IPS-NIHi7 (cell line): ENCODE data around the gene TNFRSF1B.

Experiments used
- DNase-seq: peaks from one replicate; pipeline ENCODE4 v3.0.0; 2012; ENCODE audit warnings: mixed read lengths; ENCODE audit errors: extremely low spot score

Gene TNFRSF1B

GRCh38 chr1:12141163-12141850 is 25.5 kb upstream of the TNFRSF1B start:
- no peak for DNase-seq

- DNase-seq = no peak
These were observed 24.5 kb upstream of the TNFRSF1B start for GRCh38 chr1:12142141-12142823.

DNA sequence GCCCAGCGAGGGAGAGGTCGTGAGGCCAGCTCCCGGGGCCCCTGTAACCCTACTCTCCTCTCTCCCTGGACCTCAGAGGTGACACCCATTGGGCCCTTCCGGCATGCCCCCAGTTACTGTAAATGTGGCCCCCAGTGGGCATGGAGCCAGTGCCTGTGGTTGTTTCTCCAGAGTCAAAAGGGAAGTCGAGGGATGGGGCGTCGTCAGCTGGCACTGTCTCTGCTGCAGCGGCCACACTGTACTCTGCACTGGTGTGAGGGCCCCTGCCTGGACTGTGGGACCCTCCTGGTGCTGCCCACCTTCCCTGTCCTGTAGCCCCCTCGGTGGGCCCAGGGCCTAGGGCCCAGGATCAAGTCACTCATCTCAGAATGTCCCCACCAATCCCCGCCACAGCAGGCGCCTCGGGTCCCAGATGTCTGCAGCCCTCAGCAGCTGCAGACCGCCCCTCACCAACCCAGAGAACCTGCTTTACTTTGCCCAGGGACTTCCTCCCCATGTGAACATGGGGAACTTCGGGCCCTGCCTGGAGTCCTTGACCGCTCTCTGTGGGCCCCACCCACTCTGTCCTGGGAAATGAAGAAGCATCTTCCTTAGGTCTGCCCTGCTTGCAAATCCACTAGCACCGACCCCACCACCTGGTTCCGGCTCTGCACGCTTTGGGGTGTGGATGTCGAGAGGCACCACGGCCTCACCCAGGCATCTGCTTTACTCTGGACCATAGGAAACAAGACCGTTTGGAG is 23.7 kb upstream of the TNFRSF1B start:
- no peak for DNase-seq

- DNase-seq = no peak
These were observed 23.1 kb upstream of the TNFRSF1B start for GRCh38 chr1:12143631-12144155.

DNA sequence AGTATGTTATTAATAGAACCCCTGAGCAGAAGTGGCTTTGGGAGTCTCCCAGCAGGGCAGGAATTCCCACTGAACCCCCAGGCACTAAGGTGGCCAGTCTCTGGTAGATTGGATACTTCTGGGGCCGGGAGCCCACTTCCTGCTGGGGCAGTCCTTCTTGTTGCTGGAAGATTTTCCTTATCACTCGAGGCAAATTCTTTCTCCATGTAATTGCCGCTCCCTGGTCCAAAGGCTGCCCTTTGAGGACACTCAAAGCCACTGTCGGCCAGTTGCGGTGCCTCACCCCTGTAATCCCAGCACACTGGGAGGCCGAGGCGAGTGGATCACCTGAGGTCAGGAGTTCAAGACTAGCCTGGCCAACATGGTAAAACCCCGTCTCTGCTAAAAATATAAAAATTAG is 22.6 kb upstream of the TNFRSF1B start:
- DNase-seq = no peak

GRCh38 chr1:12144969-12145368 is 21.8 kb upstream of the TNFRSF1B start:
- no peak for DNase-seq

GRCh38 chr1:12145616-12146342 is 21.0 kb upstream of the TNFRSF1B start:
- DNase-seq = no peak

GRCh38 chr1:12146343-12147112 is 20.3 kb upstream of the TNFRSF1B start:
- DNase-seq = no peak

DNA sequence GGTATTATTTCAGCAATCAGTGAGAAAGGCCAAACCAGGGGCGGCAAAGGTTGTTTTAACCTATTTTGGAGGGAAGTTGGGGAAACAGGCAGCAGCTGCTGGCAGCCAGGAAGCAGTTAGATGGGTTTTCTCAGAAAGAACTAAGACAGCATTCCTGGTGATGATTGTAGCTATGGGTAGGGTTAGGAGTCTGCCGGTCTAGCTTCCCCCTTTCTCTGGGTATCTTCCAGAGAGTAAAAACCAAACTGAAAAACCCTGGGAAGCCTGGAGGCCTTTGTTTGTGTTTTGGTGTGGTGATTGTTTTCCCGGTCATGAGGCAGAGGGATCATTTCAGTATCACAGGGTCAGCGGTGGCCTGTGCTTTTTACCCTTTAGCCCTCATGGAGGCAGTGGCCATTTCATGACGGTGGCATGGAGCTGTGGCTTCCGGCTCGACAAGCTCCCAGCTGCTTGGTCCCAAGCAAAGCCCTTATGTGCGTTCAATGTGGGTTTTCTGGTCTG is 19.5 kb upstream of the TNFRSF1B start:
- DNase-seq = no peak

DNA sequence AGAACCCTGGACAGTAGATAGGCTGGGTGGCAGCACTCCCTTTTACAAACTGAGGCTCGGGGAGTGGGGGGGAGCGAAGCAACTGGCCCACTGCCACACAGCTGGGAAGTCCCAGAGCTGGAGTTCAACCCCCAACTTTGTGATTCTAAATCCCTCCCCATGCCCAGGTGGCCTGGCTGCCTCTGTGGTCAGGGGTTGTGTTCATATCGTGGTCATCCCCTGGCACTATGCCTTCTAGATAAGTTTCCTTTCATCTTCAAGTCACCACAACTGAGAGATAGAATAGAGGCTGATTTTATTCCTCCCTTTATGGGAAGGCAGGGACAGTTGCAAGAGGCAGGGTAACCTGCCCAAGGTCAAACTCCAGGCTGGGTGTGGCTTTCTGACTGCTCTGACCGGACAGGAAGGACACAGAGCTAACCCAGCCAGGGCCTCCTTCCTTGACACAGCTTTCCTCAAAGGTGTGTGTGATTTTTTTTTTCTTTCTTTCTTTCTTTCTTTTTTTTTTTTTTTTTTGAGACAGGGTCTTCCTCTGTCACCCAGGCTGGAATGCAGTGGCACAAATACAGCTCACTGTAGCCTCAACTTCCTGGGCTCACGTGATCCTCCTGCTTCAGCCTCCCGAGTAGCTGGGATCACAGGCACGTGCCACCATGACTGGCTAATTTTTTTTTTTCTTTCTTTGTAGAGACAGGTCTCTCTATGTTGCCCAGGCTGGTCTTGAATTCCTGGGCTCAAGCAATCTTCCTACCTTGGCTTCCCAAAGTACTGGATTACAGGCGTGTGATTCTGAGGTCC is 18.4 kb upstream of the TNFRSF1B start:
- no peak for DNase-seq

DNA sequence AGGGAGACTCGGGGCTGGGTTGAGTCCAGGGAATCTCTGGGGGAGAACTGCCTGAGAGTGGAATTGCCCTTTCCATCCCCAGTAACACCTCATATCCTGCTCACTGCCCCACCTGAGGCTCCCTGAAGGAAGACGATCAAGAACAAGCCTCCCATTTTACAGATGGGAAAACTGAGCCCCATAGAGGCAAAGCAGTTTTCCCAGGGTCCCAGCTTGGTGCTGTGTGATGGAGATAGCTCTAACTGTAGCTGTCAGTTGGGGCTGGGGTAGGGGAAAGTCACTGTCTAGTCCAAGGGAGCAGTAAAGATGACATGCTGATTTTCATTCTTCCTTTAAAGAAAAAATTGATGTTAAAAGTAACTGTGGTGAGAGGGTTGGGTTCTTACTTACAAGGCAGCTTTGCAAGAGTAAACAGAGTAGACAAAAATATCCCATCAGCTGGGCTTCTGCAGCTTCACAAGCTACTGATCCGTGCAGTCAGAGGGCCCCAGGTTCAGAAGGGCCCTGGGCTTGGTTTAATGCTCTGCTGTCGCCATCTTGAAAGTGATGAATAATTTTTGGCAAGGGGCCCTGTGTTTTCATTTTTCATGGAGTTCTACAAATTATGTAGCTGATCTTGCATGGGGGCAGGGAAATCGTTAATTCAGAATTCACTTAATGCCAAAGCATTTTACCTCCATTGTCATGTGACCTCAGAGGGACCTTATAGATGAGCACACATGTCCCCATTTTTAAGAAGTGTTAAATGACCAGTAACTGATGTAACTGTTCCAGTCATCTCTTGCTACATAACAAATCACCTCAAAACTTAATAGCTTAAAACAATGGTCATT is 17.6 kb upstream of the TNFRSF1B start:
- no peak for DNase-seq

GRCh38 chr1:12149791-12150175 is 17.0 kb upstream of the TNFRSF1B start:
- DNase-seq = no peak

DNA sequence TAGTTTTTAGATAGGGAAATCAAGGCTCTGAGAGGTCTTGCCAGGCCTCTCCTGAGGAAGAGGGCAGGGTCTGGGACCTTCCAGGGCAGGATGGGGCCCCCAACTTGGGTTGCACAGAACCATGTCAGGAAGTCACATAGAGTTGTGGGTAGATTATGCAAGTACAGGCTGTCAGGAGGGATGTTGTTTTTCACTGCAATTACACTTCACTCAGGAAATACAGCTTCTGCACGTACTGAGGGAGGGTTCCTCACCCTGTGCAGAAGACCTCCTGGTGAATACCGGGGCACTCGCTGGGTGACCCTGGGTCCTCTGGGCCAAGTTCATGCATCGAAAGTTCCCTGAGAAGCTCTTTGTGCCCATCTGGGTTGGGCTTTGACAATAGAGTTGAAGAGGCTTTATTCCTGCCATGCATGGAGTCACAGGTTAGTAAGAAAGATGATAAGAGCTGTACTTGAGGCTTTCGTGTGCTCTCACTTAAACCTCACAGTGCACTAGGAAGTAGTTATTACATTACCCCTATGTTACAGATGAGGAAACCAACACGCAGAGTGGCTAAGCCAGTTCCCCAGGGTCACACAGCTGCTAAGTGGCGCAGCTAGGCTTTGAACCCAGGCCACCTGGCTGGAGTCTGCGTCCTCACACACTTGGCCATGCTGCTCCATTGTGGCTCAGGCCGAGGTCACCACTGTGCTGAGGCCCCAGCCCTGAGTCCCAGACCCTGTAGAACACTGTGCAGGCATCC is 16.2 kb upstream of the TNFRSF1B start:
- DNase-seq = no peak

DNA sequence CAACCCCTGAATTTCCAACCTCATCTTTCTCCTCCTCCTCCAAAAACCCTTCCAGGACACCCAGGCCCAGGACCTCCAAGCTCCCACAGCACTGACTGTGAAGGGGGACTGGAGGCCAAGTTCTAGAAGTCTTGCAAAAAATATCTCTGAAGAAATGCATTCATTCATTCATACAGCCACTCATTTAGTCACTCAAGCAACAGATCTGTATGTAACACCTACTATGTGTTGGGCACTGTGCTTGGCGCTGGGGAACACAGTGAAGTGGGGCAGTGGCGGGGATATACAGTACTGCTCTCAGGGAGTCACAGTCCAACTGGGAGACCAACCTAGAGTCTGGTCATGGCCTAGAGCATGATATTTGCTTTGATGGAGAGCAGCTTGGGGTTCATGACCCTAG is 15.3 kb upstream of the TNFRSF1B start:
- DNase-seq = no peak

- no peak for DNase-seq
These were observed 14.5 kb upstream of the TNFRSF1B start for GRCh38 chr1:12152113-12152891.

DNA sequence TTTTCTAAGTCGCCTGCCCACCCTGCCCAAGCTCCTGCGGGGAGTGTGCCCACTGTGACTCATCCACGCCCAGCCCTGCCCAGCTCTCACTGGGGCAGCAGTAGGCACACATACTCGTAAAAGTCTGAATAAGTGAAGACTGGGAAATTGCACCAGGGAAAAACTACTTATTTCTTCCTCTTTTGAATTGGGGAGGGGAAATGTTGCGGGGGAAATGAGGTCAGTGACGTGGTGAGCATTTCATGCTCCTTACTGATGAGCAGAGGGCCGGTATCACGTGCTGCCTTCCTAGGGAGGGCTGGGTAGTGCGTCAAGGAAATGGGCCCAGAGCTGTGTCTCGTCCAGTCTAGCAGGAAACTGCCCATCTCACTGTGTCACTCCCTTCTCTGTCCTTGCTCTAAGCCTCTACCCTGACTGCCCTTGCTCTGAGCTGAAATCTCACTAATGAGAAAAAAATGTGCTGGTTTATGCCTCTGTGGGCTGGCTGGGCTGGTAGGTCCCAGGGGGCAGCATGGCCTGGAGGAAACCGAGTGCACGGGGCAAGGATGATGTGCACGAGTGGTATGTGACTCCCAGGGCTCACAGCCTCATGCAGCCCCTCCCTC is 13.5 kb upstream of the TNFRSF1B start:
- DNase-seq = no peak

DNA sequence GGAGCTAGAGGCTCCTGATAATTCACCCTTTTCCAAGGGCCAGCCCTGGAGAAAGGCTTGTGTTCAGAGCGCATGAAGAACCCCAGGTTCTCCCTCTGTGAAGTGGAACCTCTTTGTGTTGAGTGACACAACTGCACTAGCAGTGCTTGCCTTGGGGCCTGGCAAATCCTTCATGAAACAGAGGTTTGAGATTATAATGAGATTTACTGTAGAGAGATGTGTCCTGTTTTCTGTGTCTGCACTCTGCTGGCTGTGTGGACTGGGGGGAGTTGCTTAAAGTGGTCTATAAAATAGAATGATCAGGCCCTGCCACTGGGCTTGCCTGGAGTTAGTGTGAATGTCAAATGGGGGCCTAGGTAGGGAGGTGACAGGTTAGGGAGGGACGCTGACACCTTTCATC is 11.5 kb upstream of the TNFRSF1B start:
- no peak for DNase-seq
